Loucy (cell line): ENCODE measurements around the gene MEP1B.

Experiments used
- H2AFZ ChIP-seq: fragments of 200-600 bp; sonication (generic); 2 replicates; pipeline ENCODE4 v1.6.0; 2016; ENCODE audit warnings: antibody characterized with exemption, mild to moderate bottlenecking, low read length, moderate library complexity
- H3F3A ChIP-seq: fragments of 200-600 bp; 2 replicates; pipeline ENCODE4 v1.6.0; 2016; ENCODE audit warnings: antibody characterized with exemption, low read depth, mild to moderate bottlenecking
- H3K27me3 ChIP-seq: fragments of 200-600 bp; sonication (generic); 2 replicates; pipeline ENCODE4 v1.6.1; 2014; ENCODE audit warnings: low read length, mild to moderate bottlenecking; ENCODE audit not compliant: insufficient read depth, poor library complexity, severe bottlenecking
- H3K36me3 ChIP-seq: fragments of 200-600 bp; sonication (generic); 2 replicates; pipeline ENCODE4 v1.6.1; 2016; ENCODE audit warnings: low read length; ENCODE audit not compliant: insufficient read depth
- H3K4me1 ChIP-seq: fragments of 200-600 bp; sonication (generic); 2 replicates; pipeline ENCODE4 v1.5.1; 2014; ENCODE audit warnings: low read length, mild to moderate bottlenecking; ENCODE audit not compliant: insufficient read depth, poor library complexity, severe bottlenecking
- H3K4me2 ChIP-seq: fragments of 200-600 bp; sonication (generic); 2 replicates; pipeline ENCODE4 v1.6.0; 2014; ENCODE audit warnings: antibody characterized with exemption, low read length, low read depth, mild to moderate bottlenecking; ENCODE audit not compliant: poor library complexity, severe bottlenecking
- H3K4me3 ChIP-seq: fragments of 200-600 bp; sonication (generic); 2 replicates; pipeline ENCODE4 v1.5.1; 2014; ENCODE audit warnings: low read length, mild to moderate bottlenecking, mixed read lengths; ENCODE audit not compliant: poor library complexity, severe bottlenecking
- H3K79me2 ChIP-seq: fragments of 200-600 bp; sonication (generic); 2 replicates; pipeline ENCODE4 v1.6.1; 2014; ENCODE audit warnings: low read length; ENCODE audit not compliant: insufficient read depth
- H3K9ac ChIP-seq: fragments of 200-600 bp; sonication (generic); 2 replicates; pipeline ENCODE4 v1.6.0; 2014; ENCODE audit warnings: mild to moderate bottlenecking, low read depth, low read length, moderate library complexity; ENCODE audit not compliant: poor library complexity, severe bottlenecking
- H3K9me2 ChIP-seq: fragments of 200-600 bp; sonication (generic); replicated peaks from 2 replicates; pipeline ENCODE4 v1.6.1; 2016; ENCODE audit warnings: low read depth, low read length, mixed read lengths
- H3K9me3 ChIP-seq: fragments of 200-600 bp; sonication (generic); 2 replicates; pipeline ENCODE4 v1.6.1; 2014; ENCODE audit warnings: mild to moderate bottlenecking, antibody characterized with exemption, low read length, low read depth; ENCODE audit not compliant: insufficient read depth
- H4K20me1 ChIP-seq: fragments of 200-600 bp; sonication (generic); 2 replicates; pipeline ENCODE4 v1.6.0; 2014; ENCODE audit warnings: antibody characterized with exemption, low read length, mild to moderate bottlenecking; ENCODE audit not compliant: insufficient read depth, poor library complexity, severe bottlenecking
- CTCF ChIP-seq: fragments of 200-600 bp; sonication (generic); conservative IDR thresholded peaks from 2 replicates; pipeline ENCODE4 v1.5.1; 2014; ENCODE audit warnings: mild to moderate bottlenecking, antibody characterized with exemption, low read length
- EZH2phosphoT487 ChIP-seq: fragments of 200-600 bp; IDR thresholded peaks from 2 replicates; pipeline ENCODE4 v1.6.1; 2018; ENCODE audit warnings: antibody characterized with exemption, mild to moderate bottlenecking, moderate library complexity, borderline replicate concordance

MEP1B gene

GRCh38 chr18:32160547-32160946, 29.3 kb upstream of the MEP1B start:
- Histone ChIP-seq H3F3A (no peaks in the 10 kb centered on the region), H3K9me3 (no peaks in the 10 kb centered on the region), H3K9me2 (no peaks in the 10 kb centered on the region), H3K27me3 (no peaks in the 10 kb centered on the region), H4K20me1 (no peaks in the 10 kb centered on the region), H3K4me1 (peaks cover 4% of the 10 kb centered on the region), H3K36me3 (no peaks in the 10 kb centered on the region), H3K4me3 (no peak overlapping the region), H3K79me2 (no peaks in the 10 kb centered on the region), H3K4me2 (no peak overlapping the region), H2AFZ (no peak overlapping the region), H3K9ac (no peak overlapping the region)
- TF ChIP-seq CTCF (no peak), EZH2phosphoT487 (no peak)

- Histone ChIP-seq H3K4me1 (no peaks in the 10 kb centered on the region), H3K4me3 (no peak overlapping the region), H3K9me3 (no peaks in the 10 kb centered on the region), H3K4me2 (no peak overlapping the region), H3K36me3 (no peaks in the 10 kb centered on the region), H3K9ac (no peak overlapping the region), H3F3A (no peaks in the 10 kb centered on the region), H3K79me2 (no peaks in the 10 kb centered on the region), H4K20me1 (no peaks in the 10 kb centered on the region), H3K27me3 (no peaks in the 10 kb centered on the region), H2AFZ (no peak overlapping the region), H3K9me2 (no peaks in the 10 kb centered on the region)
- TF ChIP-seq CTCF (no peak), EZH2phosphoT487 (no peak)
Observed at GRCh38 chr18:32167980-32168730, 21.7 kb upstream of the MEP1B start.

- no peaks in the 10 kb centered on the region for H3F3A ChIP-seq
- H3K9ac ChIP-seq = no peak overlapping the region
- H3K9me2 ChIP-seq = no peaks in the 10 kb centered on the region
- no peak overlapping the region for H3K4me3 ChIP-seq
- no peaks in the 10 kb centered on the region for H4K20me1 ChIP-seq
- H3K36me3 ChIP-seq = no peaks in the 10 kb centered on the region
- TF ChIP-seq CTCF (no peak), EZH2phosphoT487 (no peak)
- H3K4me1 ChIP-seq = no peaks in the 10 kb centered on the region
- no peaks in the 10 kb centered on the region for H3K79me2 ChIP-seq
- no peaks in the 10 kb centered on the region for H3K9me3 ChIP-seq
- no peaks in the 10 kb centered on the region for H3K27me3 ChIP-seq
- no peak overlapping the region for H3K4me2 ChIP-seq
- no peak overlapping the region for H2AFZ ChIP-seq
Observed at GRCh38 chr18:32173654-32174053, 16.2 kb upstream of the MEP1B start.
